ENCODE results near the gene C19orf67. TPM values are rescaled to one million over a fixed set of nuclear protein-coding genes. Genes with fewer than 3 reads are reported as not detected.

C19orf67 gene
- total and polyA plus RNA-seq, 2 donors (not counting 1 experiment from before 2014, with no cell fraction given), result 1.2 TPM; not detected in 1

DNA sequence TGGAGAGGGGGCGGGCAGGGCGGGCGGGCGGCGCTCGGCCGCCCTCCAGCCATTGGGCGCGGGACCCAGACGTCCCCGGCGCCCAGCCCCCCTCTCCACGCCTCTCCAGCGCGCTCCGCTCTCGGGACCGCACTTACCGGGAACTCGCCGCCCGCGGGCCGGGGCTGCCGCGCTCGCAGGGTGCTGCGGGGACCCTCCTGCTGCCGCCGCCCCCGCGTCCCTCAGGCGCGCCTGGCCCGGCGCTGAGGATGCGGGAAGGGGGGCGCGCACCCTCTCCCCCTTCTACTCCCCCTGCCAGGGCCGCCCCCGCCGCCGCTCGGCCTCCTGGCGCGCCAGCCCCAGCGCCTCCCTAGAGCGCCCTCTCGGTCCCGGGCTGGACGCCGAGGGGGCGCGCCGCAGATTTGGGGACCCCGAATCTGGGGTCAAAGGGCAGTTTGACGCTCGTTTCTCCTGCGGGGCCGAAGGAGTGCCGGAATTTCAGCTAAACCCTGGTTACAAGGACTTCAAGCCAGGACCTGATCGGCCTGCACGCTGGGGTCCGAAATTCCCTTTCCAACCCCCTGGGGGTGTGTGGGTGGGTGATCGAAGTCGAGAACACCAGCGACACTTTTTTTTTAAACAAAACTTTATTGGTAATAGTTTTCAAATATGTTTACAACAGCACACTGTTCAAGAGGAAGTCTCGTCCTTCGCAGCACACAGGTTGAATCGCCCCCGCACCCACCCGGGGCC lies 5.7 kb upstream of the C19orf67 start:
- Histone ChIP-seq H3K27me3 (replicated peaks in 1 of 4; ENCODE audit: control extremely low read depth in 1 of 4, control insufficient read depth in 3 of 4, insufficient read depth in 4 of 4, low read length in 3 of 4) (no peaks in the 10 kb centered on the region), H3K79me2 (ENCODE audit: control insufficient read depth, insufficient read depth, low read length) (no peaks in the 10 kb centered on the region), H3K4me2 (replicated peaks; ENCODE audit: low read depth, low read length, poor library complexity, severe bottlenecking) (peak overlapping the region; percentile 94), H3K4me3 (ENCODE audit: control extremely low read depth in 1 of 5, extremely low read depth in 1 of 5, insufficient read depth in 1 of 5, low read depth in 2 of 5, low read length in 4 of 5) (peak overlapping the region; percentile 81 to 89 (median 82)), H3K9me3 (ENCODE audit: control extremely low read depth in 1 of 3, control insufficient read depth in 2 of 3, insufficient read depth in 1 of 3, low read length in 2 of 3) (peaks cover 2 to 9% (median 8%) of the 10 kb centered on the region in 3 donors), H3K27ac (ENCODE audit: low read length in 2 of 2) (peak overlapping the region; percentile 69 to 87), H3K4me1 (ENCODE audit: control insufficient read depth in 2 of 2, insufficient read depth in 2 of 2, low read length in 2 of 2) (peaks cover 11 to 18% of the 10 kb centered on the region in 2 donors), H3K36me3 (replicated peaks in 1 of 2; ENCODE audit: control extremely low read depth in 1 of 2, control insufficient read depth in 1 of 2, extremely low read depth in 1 of 2, insufficient read depth in 2 of 2, low read length in 1 of 2) (no peaks in the 10 kb centered on the region), H3K9ac (ENCODE audit: low read length) (peak overlapping the region; percentile 81), H4K20me1 (ENCODE audit: control insufficient read depth, insufficient read depth, low read length, poor library complexity, severe bottlenecking) (peaks cover 11% of the 10 kb centered on the region), H2AFZ (ENCODE audit: insufficient read depth, low read depth, low read length, poor library complexity, severe bottlenecking) (peak overlapping the region; percentile 90)
- H3K27me3 Mint-ChIP-seq, result no peaks in the 10 kb centered on the region
- intact Hi-C loops (cut with micrococcal nuclease), result loop anchor here (1.0 to 10.0 kb wide), 5 partner anchors 10 to 816 kb away; partner anchors contain the start of genes ASF1B and PRKACA
- TF ChIP-seq, protein P1, sequence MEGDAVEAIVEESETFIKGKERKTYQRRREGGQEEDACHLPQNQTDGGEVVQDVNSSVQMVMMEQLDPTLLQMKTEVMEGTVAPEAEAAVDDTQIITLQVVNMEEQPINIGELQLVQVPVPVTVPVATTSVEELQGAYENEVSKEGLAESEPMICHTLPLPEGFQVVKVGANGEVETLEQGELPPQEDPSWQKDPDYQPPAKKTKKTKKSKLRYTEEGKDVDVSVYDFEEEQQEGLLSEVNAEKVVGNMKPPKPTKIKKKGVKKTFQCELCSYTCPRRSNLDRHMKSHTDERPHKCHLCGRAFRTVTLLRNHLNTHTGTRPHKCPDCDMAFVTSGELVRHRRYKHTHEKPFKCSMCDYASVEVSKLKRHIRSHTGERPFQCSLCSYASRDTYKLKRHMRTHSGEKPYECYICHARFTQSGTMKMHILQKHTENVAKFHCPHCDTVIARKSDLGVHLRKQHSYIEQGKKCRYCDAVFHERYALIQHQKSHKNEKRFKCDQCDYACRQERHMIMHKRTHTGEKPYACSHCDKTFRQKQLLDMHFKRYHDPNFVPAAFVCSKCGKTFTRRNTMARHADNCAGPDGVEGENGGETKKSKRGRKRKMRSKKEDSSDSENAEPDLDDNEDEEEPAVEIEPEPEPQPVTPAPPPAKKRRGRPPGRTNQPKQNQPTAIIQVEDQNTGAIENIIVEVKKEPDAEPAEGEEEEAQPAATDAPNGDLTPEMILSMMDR (IDR thresholded peaks at IDR 0.05), result peak; percentile 21
- TF ChIP-seq EZH2 (IDR thresholded peaks at IDR 0.05; ENCODE audit: borderline replicate concordance, insufficient read depth, low read depth, low read length, poor library complexity, severe bottlenecking), result no peak
- peaks cover 8% of the 10 kb centered on the region for H3K9me3 Mint-ChIP-seq (ENCODE audit: insufficient read depth)
- peak overlapping the region; percentile 100 for H3K4me3 Mint-ChIP-seq
- 0% methylated on average over 47 of the region's 72 CpGs for WGBS (ENCODE audit: insufficient coverage)
- DNase-seq (peak; percentile 89), ATAC-seq (ENCODE audit: low read depth) (peak; percentile 72)
- H3K4me1 Mint-ChIP-seq, result peaks cover 15% of the 10 kb centered on the region
- POLR2A ChIA-PET, result interaction anchor here (0.6 to 1.5 kb wide), 4 partner anchors 9 to 349 kb away, joined by 4 to 6 read pairs (median 5); partner anchors contain the start of genes ASF1B and PRKACA
- peak overlapping the region; percentile 99 for H3K27ac Mint-ChIP-seq
- CTCF ChIA-PET, result interaction anchor here (0.6 to 1.6 kb wide), 6 partner anchors 10 to 1157 kb away, joined by 3 to 13 read pairs (median 4); partner anchors contain the start of gene ASF1B

All from B cell (primary cell).